HCT116 (cell line): ENCODE data around the gene IL17RA. TPM values are rescaled to one million over a fixed set of nuclear protein-coding genes. Genes with fewer than 3 reads are reported as not detected.

Experiments used
- ATAC-seq: fragments of 200-7000 bp; cut with Tn5 transposase; 2 replicates; pipeline ENCODE4 v1.9.1; 2020; ENCODE audit warnings: mild to moderate bottlenecking, moderate library complexity
- BruUV-seq: library from RNA; stranded (reverse); fragments of 400-500 nt; replicated peaks from 2 replicates; lab custom pipeline; 2021; lab: Mats Ljungman, UMichigan
- CTCF ChIA-PET: fragments of 300-600 bp; sonication (Branson Sonifier 250); formaldehyde crosslinking; loops from one replicate; lab custom pipeline; 2021; ENCODE audit warnings: antibody characterized with exemption; lab: Charles Lee
- POLR2A ChIA-PET: fragments of 300-600, 350-600 bp; sonication (Branson Sonifier 250); formaldehyde crosslinking; loops from one replicate; lab custom pipeline; 2021; ENCODE audit warnings: antibody characterized with exemption; lab: Charles Lee
- RAD21 ChIA-PET, 2 experiments: fragments of 300-600 bp; sonication (Branson Sonifier 250); formaldehyde crosslinking; loops; one replicate each; lab custom pipeline; 2023; ENCODE audit warnings: low total read pairs in 2 of 2; ENCODE audit not compliant: uncharacterized antibody in 2 of 2, unreplicated experiment in 2 of 2, low non-redundant PET in 1 of 2; lab: Charles Lee
- DNase-seq: peaks from one replicate; pipeline ENCODE4 v3.0.0-alpha.2; 2010; ENCODE audit warnings: low read depth, low spot score
- H2AFZ ChIP-seq: fragments of 200-600 bp; shearing (Covaris generic), sonication (generic); 2 replicates; pipeline ENCODE4 v1.6.1; 2017; ENCODE audit warnings: low read depth, mixed run types, mixed read lengths, antibody characterized with exemption, low read length; ENCODE audit not compliant: poor library complexity, severe bottlenecking
- H3K27ac ChIP-seq: 2 replicates; pipeline ENCODE4 v1.5.1; 2012; ENCODE audit warnings: low read depth, low read length
- H3K27me3 ChIP-seq: fragments of 200-600 bp; sonication (generic); 2 replicates; pipeline ENCODE4 v1.6.1; 2016; ENCODE audit warnings: mixed run types, low read length, mixed read lengths; ENCODE audit not compliant: insufficient read depth
- H3K36me3 ChIP-seq, 2 experiments: fragments of 200-500 bp in 1 of 2; fragments of 200-600 bp in 1 of 2; sonication (Bioruptor generic) in 1 of 2; sonication (generic) in 1 of 2; 2 replicates each; pipeline versions ENCODE4 v1.5.1 to v1.6.1; 2014 to 2016; ENCODE audit warnings: low read length in 2 of 2, inconsistent platforms in 1 of 2, mixed read lengths in 1 of 2, mixed run types in 1 of 2; ENCODE audit not compliant: insufficient read depth in 2 of 2, control insufficient read depth in 1 of 2
- H3K4me1 ChIP-seq, 2 experiments: fragments of 200-600 bp in 1 of 2; sonication (generic) in 1 of 2; 2 replicates each; pipeline versions ENCODE4 v1.5.1 to v1.6.1; 2012 to 2017; ENCODE audit warnings: low read length in 2 of 2, inconsistent platforms in 1 of 2, mild to moderate bottlenecking in 1 of 2, mixed read lengths in 1 of 2, mixed run types in 1 of 2, moderate library complexity in 1 of 2; ENCODE audit not compliant: insufficient read depth in 2 of 2, control insufficient read depth in 1 of 2
- H3K4me2 ChIP-seq: fragments of 200-600 bp; sonication (generic); 2 replicates; pipeline ENCODE4 v1.6.1; 2017; ENCODE audit warnings: mixed run types, low read length, mixed read lengths
- H3K4me3 ChIP-seq, 2 experiments: fragments of 200-600 bp in 1 of 2; sonication (generic) in 1 of 2; replicated peaks in 1 of 2; 2 replicates each; pipeline ENCODE4 v1.5.1; 2011 to 2016; ENCODE audit warnings: low read length in 2 of 2, control low read depth in 1 of 2, low read depth in 1 of 2, mild to moderate bottlenecking in 1 of 2, mixed read lengths in 1 of 2, mixed run types in 1 of 2
- H3K79me2 ChIP-seq: fragments of 200-600 bp; sonication (generic); 2 replicates; pipeline ENCODE4 v1.6.1; 2017; ENCODE audit warnings: mild to moderate bottlenecking, mixed run types, low read length, moderate library complexity, mixed read lengths; ENCODE audit not compliant: insufficient read depth
- H3K9ac ChIP-seq: fragments of 200-600 bp; sonication (generic); 2 replicates; pipeline ENCODE4 v1.6.1; 2016; ENCODE audit warnings: low read length, mixed read lengths
- H3K9me2 ChIP-seq: fragments of 200-600 bp; sonication (generic), shearing (Covaris generic); 2 replicates; pipeline ENCODE4 v1.6.1; 2017; ENCODE audit warnings: mixed run types, mild to moderate bottlenecking, moderate library complexity; ENCODE audit not compliant: insufficient read depth
- H3K9me3 ChIP-seq, 2 experiments: fragments of 200-500 bp in 1 of 2; fragments of 200-600 bp in 1 of 2; sonication (Bioruptor generic) in 1 of 2; sonication (generic) in 1 of 2; 2 replicates each; pipeline ENCODE4 v1.6.1; 2014 to 2017; ENCODE audit warnings: low read length in 2 of 2, mixed read lengths in 2 of 2, inconsistent platforms in 1 of 2, low read depth in 1 of 2, mild to moderate bottlenecking in 1 of 2, mixed run types in 1 of 2, moderate library complexity in 1 of 2; ENCODE audit not compliant: control insufficient read depth in 1 of 2, insufficient read depth in 1 of 2
- H4K20me1 ChIP-seq: fragments of 200-600 bp; sonication (generic), shearing (Covaris generic); 2 replicates; pipeline ENCODE4 v1.6.1; 2017; ENCODE audit warnings: mixed run types, mild to moderate bottlenecking, moderate library complexity; ENCODE audit not compliant: insufficient read depth
- CEBPB ChIP-seq: IDR thresholded peaks from 2 replicates; pipeline ENCODE4 v1.6.1; 2012; ENCODE audit warnings: low read depth
- POLR2A ChIP-seq: IDR thresholded peaks from 2 replicates; pipeline ENCODE4 v1.7.0; 2011; ENCODE audit warnings: borderline replicate concordance; ENCODE audit not compliant: insufficient read depth, insufficient read length; ENCODE audit errors: extremely low read depth
- POLR2AphosphoS5 ChIP-seq: IDR thresholded peaks from 2 replicates; pipeline ENCODE4 v1.6.1; 2011; ENCODE audit warnings: mild to moderate bottlenecking, low read depth, low read length, moderate library complexity
- RAD21 ChIP-seq: IDR thresholded peaks from 2 replicates; pipeline ENCODE4 v1.6.1; 2012; ENCODE audit warnings: low read depth, mild to moderate bottlenecking
- ZNF274 ChIP-seq: fragments of 200-500 bp; sonication (Bioruptor generic); IDR thresholded peaks from 2 replicates; pipeline ENCODE4 v1.6.1; 2014; ENCODE audit warnings: mild to moderate bottlenecking, low read depth, low read length, inconsistent platforms
- intact Hi-C: fragments of 100-400 bp; cut with micrococcal nuclease; formaldehyde crosslinking; loops from 2 replicates; pipeline ENCODE4 v1.10.0; 2022
- total RNA-seq: library from RNA; stranded (reverse); gene quantifications from one replicate; pipeline ENCODE4 v1.2.1, GENCODE V29; 2021; ENCODE audit not compliant: unreplicated experiment
- TF ChIP-seq, protein P1 (sequence below): IDR thresholded peaks from 2 replicates; pipeline ENCODE4 v1.6.1; 2012; ENCODE audit warnings: low read depth
- TF ChIP-seq, protein P2 (sequence below), 3 experiments: fragments of 200-600 bp in 1 of 3; sonication (generic) in 1 of 3; IDR thresholded peaks in 2 of 3; conservative IDR thresholded peaks in 1 of 3; 2 replicates each; pipeline ENCODE4 v1.5.1; 2012 to 2017; ENCODE audit warnings: low read depth in 2 of 3, low read length in 2 of 3, antibody characterized with exemption in 1 of 3, borderline replicate concordance in 1 of 3, control low read depth in 1 of 3, mild to moderate bottlenecking in 1 of 3, mixed read lengths in 1 of 3, mixed run types in 1 of 3, moderate library complexity in 1 of 3; ENCODE audit not compliant: insufficient read depth in 1 of 3

The IL17RA gene
- total RNA-seq, 1 experiment from 2014 or later, result 17.3 TPM

DNA sequence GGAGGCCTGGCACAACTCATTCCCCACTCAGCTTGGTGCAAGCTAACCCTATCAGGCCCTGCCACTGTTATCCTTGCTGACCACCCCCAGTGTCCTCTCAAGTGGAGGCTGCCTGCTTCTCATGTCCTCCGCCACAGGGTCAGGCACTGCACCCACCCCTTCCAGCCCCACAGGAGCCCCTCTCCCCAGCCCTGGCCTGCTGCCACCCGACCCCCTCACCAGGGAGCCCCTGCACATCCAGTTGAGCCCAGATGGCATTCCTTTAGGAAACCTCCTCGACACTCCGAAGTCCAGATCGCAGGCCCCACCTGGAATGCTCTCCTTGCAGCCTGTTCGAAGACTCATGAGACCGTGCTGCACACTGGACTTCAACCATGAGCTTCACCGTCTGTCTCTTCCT is 28.0 kb upstream of the IL17RA start:
- Histone ChIP-seq H3K4me3 (no peak overlapping the region), H2AFZ (no peak overlapping the region), H3K79me2 (no peaks in the 10 kb centered on the region), H3K4me1 (no peaks in the 10 kb centered on the region), H3K27ac (no peak overlapping the region), H4K20me1 (no peaks in the 10 kb centered on the region), H3K9me2 (no peaks in the 10 kb centered on the region), H3K4me2 (no peak overlapping the region), H3K9me3 (no peaks in the 10 kb centered on the region), H3K27me3 (no peaks in the 10 kb centered on the region), H3K36me3 (peaks cover 12% of the 10 kb centered on the region in 2 experiments; a peak in 3 of 4 replicates), H3K9ac (no peak overlapping the region)
- ChIA-PET CTCF (interaction anchor here (2.6 kb wide), 1 partner anchor 139 kb away, joined by 63 read pairs; no protein-coding TSS in a partner anchor), POLR2A (no interaction called here), RAD21 (no interaction called here)
- no peak for TF ChIP-seq POLR2AphosphoS5
- ATAC-seq (no peak), DNase-seq (no peak)
- BruUV-seq, result no TSS peak
- intact Hi-C loops, result no loop called here

DNA sequence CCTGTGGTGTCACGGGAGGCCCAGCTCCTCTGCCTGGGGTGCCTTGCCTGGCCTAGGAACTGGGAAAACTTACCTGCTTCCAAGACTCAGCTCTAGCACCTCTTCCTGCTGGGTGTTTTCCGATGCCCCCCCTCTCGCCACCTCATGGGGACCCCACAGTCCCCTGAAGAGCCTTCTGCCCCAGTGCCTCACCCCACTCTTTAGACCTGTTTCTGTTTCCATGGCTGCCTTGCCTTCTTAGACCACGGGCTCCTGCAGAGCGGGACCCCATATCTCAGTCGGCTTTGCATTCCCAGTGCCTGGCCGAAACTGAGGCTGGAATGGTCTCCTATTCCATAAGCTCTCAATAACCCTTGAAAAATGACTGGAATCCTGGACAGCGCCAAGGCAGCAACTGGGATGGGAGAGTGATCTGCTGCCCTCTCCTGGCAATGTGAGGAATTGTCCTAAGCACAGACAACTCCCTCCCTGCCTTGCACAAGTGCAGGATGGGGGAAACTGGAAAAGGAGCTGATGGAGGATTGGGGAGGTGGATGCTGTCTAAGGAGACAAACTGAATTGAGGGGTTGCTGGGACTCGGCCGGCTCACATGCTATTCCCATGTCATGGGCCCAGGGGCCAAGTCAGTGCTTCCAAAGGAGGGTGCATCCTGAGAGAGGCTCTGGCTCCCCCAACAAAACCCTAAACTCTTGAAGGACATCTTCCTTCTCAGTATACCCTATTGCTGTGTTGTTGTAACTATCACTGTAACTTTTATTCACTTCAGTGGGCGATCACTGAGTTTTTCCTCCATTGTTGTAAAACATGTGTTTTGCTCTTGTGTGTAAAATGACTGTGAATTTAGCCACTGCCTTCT is 26.6 kb upstream of the IL17RA start:
- no peak overlapping the region for H3K4me2 ChIP-seq
- peak; percentile 45 for DNase-seq
- ChIA-PET RAD21 (interaction anchor here (1.2 to 1.5 kb wide), 4 partner anchors 126 to 284 kb away, joined by 4 to 11 read pairs (median 6); no protein-coding TSS in a partner anchor), CTCF (interaction anchor here (0.6 to 2.6 kb wide), 23 partner anchors 9 to 443 kb away, joined by 3 to 63 read pairs (median 4); no protein-coding TSS in a partner anchor), POLR2A (interaction anchor here (1.3 kb wide), 1 partner anchor 140 kb away, joined by 3 read pairs; no protein-coding TSS in a partner anchor)
- intact Hi-C loops, result loop anchor here (1.0 kb wide), 1 partner anchor 141 kb away; no protein-coding TSS in a partner anchor
- TF ChIP-seq, protein P1, sequence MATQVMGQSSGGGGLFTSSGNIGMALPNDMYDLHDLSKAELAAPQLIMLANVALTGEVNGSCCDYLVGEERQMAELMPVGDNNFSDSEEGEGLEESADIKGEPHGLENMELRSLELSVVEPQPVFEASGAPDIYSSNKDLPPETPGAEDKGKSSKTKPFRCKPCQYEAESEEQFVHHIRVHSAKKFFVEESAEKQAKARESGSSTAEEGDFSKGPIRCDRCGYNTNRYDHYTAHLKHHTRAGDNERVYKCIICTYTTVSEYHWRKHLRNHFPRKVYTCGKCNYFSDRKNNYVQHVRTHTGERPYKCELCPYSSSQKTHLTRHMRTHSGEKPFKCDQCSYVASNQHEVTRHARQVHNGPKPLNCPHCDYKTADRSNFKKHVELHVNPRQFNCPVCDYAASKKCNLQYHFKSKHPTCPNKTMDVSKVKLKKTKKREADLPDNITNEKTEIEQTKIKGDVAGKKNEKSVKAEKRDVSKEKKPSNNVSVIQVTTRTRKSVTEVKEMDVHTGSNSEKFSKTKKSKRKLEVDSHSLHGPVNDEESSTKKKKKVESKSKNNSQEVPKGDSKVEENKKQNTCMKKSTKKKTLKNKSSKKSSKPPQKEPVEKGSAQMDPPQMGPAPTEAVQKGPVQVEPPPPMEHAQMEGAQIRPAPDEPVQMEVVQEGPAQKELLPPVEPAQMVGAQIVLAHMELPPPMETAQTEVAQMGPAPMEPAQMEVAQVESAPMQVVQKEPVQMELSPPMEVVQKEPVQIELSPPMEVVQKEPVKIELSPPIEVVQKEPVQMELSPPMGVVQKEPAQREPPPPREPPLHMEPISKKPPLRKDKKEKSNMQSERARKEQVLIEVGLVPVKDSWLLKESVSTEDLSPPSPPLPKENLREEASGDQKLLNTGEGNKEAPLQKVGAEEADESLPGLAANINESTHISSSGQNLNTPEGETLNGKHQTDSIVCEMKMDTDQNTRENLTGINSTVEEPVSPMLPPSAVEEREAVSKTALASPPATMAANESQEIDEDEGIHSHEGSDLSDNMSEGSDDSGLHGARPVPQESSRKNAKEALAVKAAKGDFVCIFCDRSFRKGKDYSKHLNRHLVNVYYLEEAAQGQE, result peak; percentile 65
- TF ChIP-seq POLR2A (no peak), RAD21 (peak; percentile 64), ZNF274 (no peak), CEBPB (no peak)
- TF ChIP-seq, protein P2, sequence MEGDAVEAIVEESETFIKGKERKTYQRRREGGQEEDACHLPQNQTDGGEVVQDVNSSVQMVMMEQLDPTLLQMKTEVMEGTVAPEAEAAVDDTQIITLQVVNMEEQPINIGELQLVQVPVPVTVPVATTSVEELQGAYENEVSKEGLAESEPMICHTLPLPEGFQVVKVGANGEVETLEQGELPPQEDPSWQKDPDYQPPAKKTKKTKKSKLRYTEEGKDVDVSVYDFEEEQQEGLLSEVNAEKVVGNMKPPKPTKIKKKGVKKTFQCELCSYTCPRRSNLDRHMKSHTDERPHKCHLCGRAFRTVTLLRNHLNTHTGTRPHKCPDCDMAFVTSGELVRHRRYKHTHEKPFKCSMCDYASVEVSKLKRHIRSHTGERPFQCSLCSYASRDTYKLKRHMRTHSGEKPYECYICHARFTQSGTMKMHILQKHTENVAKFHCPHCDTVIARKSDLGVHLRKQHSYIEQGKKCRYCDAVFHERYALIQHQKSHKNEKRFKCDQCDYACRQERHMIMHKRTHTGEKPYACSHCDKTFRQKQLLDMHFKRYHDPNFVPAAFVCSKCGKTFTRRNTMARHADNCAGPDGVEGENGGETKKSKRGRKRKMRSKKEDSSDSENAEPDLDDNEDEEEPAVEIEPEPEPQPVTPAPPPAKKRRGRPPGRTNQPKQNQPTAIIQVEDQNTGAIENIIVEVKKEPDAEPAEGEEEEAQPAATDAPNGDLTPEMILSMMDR (IDR thresholded peaks at IDR 0.05 in 2 of 3, conservative IDR thresholded peaks at IDR 0.05 in 1 of 3; ENCODE audit: borderline replicate concordance in 1 of 3, insufficient read depth in 1 of 3, low read depth in 2 of 3, low read length in 2 of 3), result peak; percentile 53 to 96 (median 94); a peak in 5 of 6 replicates
- H4K20me1 ChIP-seq, result no peaks in the 10 kb centered on the region
- H3K27me3 ChIP-seq, result no peaks in the 10 kb centered on the region
- no peak overlapping the region for H3K9ac ChIP-seq
- no peaks in the 10 kb centered on the region for H3K9me3 ChIP-seq
- peak; percentile 95 for ATAC-seq
- no peak overlapping the region for H3K4me3 ChIP-seq
- no peak overlapping the region for H3K27ac ChIP-seq
- H2AFZ ChIP-seq, result no peak overlapping the region
- no peaks in the 10 kb centered on the region for H3K9me2 ChIP-seq
- no TSS peak for BruUV-seq
- H3K36me3 ChIP-seq, result peaks cover 8 to 12% of the 10 kb centered on the region in 2 experiments; a peak in 3 of 4 replicates
- H3K4me1 ChIP-seq, result no peaks in the 10 kb centered on the region
- H3K79me2 ChIP-seq, result no peaks in the 10 kb centered on the region
